DOHH2 (cell line): ENCODE data around the gene ZNF280A.

ENCODE experiments used
- CTCF ChIP-seq: fragments of 200-600 bp; sonication (generic); IDR thresholded peaks from one replicate; pipeline ENCODE4 v1.5.1; 2014; ENCODE audit warnings: antibody characterized with exemption, mild to moderate bottlenecking, low read depth, low read length; ENCODE audit not compliant: poor library complexity, severe bottlenecking
- EZH2phosphoT487 ChIP-seq: fragments of 200-600 bp; sonication (generic); IDR thresholded peaks from 2 replicates; pipeline ENCODE4 v1.6.1; 2017; ENCODE audit warnings: borderline replicate concordance, mild to moderate bottlenecking, antibody characterized with exemption, low read length, moderate library complexity, mixed read lengths

DNA sequence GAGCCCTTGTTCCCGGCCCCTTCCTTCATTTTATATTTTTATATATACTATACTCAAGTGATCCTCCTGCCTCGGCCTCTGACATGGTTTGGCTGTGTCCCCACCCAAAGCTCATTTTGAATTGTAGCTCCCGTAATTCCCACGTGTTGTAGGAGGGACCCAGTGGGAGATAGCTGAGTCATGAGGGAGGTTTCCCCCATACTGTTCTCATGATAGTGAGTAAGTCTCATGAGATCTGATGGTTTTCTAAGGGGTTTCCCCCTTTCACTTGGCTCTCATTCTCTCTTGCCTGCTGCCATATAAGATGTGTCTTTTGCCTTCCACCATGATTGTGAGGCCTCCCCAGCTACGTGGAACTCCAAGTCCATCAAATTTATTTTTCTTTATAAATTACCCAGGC lies 7.2 kb upstream of the ZNF280A start:
- no peak for TF ChIP-seq CTCF
- no peak for TF ChIP-seq EZH2phosphoT487
